Measurements from ENCODE around the gene CDK5RAP3.

CDK5RAP3 gene

DNA sequence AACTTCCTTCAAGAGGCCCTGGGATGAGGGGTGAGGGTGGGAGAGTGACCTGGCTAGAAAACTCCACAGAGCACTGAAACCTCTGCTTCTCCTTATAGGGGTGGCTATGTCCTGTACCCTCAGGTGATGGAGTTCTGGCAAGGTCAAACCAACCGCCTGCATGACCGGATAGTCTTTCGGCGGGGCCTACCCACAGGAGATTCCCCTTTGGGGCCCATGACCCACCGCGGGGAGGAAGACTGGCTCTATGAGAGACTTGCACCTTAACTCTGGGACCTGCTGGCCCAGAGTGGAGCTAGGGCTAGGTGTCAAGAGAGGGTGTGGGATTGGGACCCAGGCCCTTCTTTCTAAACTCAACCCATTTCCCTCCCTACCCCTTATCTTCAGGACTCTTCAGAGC, 24.4 kb upstream of the CDK5RAP3 start:
- Histone ChIP-seq H3K4me3 (ENCODE audit: low read depth in 1 of 2, low read length in 1 of 2) (no peak overlapping the region), H3K27me3 (no peaks in the 10 kb centered on the region), H3K27ac (no peak overlapping the region), H3K36me3 (no peaks in the 10 kb centered on the region), H3K4me1 (ENCODE audit: control insufficient read depth in 1 of 2, insufficient read depth in 1 of 2, low read depth in 1 of 2, low read length in 1 of 2) (peaks cover 17 to 19% of the 10 kb centered on the region in 2 experiments), H3K9me3 (no peaks in the 10 kb centered on the region)
- no peak for TF ChIP-seq CTCF (IDR thresholded peaks at IDR 0.05)

DNA sequence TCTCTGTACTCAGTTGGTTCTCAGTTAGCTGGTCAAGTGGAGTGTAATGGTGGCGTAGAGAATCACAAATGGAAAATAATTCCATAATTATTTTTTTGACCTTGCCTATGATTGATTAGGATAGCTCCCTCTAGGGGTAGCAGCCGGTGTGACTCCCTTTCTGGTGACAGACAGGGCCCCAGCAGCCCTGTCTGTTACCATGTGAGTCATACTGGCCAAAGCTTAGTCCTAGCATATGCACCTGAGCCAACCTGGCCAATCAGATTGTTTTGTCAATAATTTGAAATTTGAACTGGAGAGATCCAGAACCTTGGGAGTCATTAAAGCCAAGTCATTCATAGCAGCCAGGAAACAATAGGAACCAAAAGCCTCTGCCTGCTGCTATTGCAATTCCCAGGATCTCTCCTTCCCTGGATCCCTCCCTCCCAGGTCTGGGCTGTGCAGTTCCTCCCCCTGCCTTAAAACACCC, 23.9 kb upstream of the CDK5RAP3 start:
- H3K9me3 ChIP-seq: no peaks in the 10 kb centered on the region
- H3K4me3 ChIP-seq (ENCODE audit: low read depth in 1 of 2, low read length in 1 of 2): no peak overlapping the region
- TF ChIP-seq CTCF (IDR thresholded peaks at IDR 0.05): peak; percentile 67
- H3K27me3 ChIP-seq: no peaks in the 10 kb centered on the region
- H3K36me3 ChIP-seq: no peaks in the 10 kb centered on the region
- H3K27ac ChIP-seq: no peak overlapping the region
- peaks cover 13 to 14% of the 10 kb centered on the region in 2 experiments for H3K4me1 ChIP-seq (ENCODE audit: control insufficient read depth in 1 of 2, insufficient read depth in 1 of 2, low read depth in 1 of 2, low read length in 1 of 2)

- H3K4me1 ChIP-seq (ENCODE audit: control insufficient read depth in 1 of 2, insufficient read depth in 1 of 2, low read depth in 1 of 2, low read length in 1 of 2): peaks cover 10 to 11% of the 10 kb centered on the region in 2 experiments
- no peaks in the 10 kb centered on the region for H3K9me3 ChIP-seq
- no peak for TF ChIP-seq CTCF (IDR thresholded peaks at IDR 0.05)
- H3K27ac ChIP-seq: no peak overlapping the region
- H3K36me3 ChIP-seq: no peaks in the 10 kb centered on the region
- no peaks in the 10 kb centered on the region for H3K27me3 ChIP-seq
- peak overlapping the region in 1 of 2 experiments; percentile 37 for H3K4me3 ChIP-seq (ENCODE audit: low read depth in 1 of 2, low read length in 1 of 2)
Observed at GRCh38 chr17:47948706-47949196, 22.2 kb upstream of the CDK5RAP3 start.

DNA sequence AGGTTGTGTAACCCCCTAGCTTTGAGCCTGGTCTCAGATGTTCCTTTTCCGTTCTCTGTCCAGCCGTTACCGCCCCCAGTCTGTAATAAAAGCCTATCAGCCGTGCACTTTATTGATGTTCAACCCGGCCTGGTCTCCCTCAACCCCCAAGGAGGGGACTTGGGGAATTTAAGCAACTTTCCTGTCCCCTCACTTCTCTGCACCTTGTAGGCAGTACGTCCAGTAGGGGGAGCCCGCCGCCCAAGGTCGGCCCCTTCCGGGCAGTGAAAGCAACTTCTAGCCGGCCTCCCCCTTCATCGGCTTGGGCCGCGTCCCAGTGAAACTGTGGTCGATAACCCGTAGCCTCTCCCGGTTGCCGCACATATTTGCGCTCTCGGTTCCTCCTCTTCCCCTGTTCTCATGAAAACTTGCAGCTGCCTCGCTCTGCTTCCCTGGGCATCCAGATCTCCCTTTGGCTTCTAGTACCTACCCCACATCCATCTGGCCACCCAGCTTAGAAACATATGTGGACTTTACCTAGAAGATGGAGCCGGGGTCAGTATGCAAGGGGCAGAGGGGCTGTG, 21.6 kb upstream of the CDK5RAP3 start:
- Histone ChIP-seq H3K36me3 (no peaks in the 10 kb centered on the region), H3K9me3 (no peaks in the 10 kb centered on the region), H3K27ac (peak overlapping the region; percentile 43), H3K4me3 (ENCODE audit: low read depth in 1 of 2, low read length in 1 of 2) (peak overlapping the region; percentile 37 to 45), H3K27me3 (no peaks in the 10 kb centered on the region), H3K4me1 (ENCODE audit: control insufficient read depth in 1 of 2, insufficient read depth in 1 of 2, low read depth in 1 of 2, low read length in 1 of 2) (peaks cover 10 to 11% of the 10 kb centered on the region in 2 experiments)
- TF ChIP-seq CTCF (IDR thresholded peaks at IDR 0.05): peak; percentile 80

DNA sequence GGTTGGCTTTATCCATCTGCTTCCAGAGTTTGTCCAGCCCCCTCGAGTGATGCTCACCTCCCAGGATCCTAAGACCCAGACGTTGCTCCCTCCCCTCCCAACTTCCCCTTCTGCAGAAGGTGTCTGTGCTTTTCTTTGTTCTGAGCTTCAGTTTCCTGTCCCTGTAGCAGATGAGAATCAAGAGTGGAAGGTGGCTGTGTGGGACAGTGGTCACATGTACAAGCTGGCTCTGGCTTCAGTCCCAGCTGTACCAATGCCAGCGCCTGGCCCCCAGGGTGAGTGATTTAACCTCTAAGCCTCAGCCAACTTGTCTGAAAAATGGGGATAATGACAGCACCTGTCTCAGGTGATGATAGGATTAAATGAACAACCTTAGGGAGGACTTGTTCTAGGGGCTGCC, 21.0 kb upstream of the CDK5RAP3 start:
- H3K27ac ChIP-seq: no peak overlapping the region
- no peaks in the 10 kb centered on the region for H3K9me3 ChIP-seq
- no peak overlapping the region for H3K4me3 ChIP-seq (ENCODE audit: low read depth in 1 of 2, low read length in 1 of 2)

More for the DNA sequence above, 21.0 kb upstream of the CDK5RAP3 start:
- Histone ChIP-seq H3K4me1 (ENCODE audit: control insufficient read depth in 1 of 2, insufficient read depth in 1 of 2, low read depth in 1 of 2, low read length in 1 of 2) (peaks cover 10 to 11% of the 10 kb centered on the region in 2 experiments), H3K36me3 (no peaks in the 10 kb centered on the region), H3K27me3 (no peaks in the 10 kb centered on the region)
- TF ChIP-seq CTCF (IDR thresholded peaks at IDR 0.05): no peak
